NCI-H146 treated with DMSO at 0.1 percent for 48 hours (cell line): ENCODE results near the gene IMPDH1.

ENCODE experiments used
- DNase-seq: peaks from one replicate; lab custom pipeline; 2025; ENCODE audit not compliant: unreplicated experiment; lab: John Stamatoyannopoulos, UW

The IMPDH1 gene

DNA sequence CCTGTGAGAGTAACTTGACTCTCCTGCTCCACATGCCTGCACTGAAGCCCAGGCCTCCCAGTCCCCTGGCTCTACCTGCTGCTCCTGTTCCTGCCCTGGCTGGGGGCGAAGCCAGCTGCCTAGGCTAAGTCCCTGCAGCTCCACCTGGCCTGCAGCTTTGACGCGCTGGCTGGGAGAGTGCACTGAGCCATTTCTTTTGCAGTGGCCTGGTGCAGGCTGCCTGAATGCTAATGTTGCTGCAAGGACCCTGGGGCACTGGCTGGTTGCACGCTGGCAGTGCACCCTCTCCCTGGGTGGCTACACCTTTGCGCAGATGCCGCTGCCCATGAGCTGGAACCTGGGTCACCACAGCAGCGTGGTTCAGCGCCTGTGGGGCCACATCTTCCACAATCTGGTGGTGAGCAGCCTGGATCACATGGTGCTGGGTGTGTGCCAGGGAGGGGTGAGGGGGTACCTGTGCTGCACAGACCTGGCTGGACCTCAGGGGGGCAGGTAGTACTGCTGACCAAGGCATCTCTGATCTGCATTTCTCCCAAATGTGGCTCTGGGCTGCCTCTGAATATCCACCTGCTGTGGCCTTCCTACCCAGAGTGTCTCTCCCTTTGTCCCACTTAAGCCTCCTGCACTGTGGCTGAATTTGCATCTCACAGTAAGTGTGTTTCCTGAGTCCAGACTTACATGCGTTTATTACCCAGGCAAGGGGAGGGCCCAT is 20.0 kb downstream of the IMPDH1 start:
- DNase-seq = no peak

DNA sequence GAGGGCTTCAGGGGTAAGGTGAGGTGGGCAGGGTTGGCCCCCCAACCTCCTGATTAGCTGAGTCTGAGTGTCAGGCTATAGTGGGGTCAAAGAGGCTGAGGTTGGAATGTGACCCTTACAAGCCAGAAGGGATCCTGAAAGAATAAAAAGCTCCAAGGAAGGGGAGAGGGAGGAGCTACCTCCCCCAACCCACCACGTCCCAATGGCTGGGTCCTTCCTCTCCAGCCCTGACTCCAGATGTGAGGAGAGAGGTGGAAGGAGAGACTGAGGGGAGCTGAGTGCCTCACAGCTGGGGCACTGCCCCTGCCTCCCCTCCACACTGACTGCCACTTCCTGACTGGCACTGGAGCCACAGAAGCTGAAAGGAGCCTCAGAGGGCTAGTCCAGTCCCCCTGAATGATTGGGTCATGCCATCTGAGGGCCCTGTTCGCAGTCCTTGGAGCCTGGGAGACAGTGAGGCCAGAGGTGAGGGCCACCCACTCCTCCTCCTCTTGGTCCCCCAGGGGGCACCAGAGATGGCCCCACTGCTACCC is 20.6 kb downstream of the IMPDH1 start:
- DNase-seq = no peak

DNA sequence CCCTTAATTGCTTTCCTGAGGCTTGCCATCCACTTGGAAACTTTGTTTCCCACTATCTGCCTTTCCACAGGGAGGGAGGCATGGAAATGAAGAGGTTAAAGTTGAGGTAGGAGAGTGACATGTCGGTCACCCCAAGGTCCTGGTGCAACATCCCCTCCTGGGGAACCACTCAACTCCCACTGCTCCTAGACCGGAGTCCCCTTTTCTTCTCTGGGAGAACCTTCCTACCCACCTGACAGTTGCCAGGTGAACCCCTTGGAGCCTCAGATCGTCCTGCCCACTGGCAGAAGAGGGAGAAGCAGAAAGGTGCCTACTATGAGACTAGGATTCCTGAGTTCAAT is 21.7 kb downstream of the IMPDH1 start:
- no peak for DNase-seq

DNA sequence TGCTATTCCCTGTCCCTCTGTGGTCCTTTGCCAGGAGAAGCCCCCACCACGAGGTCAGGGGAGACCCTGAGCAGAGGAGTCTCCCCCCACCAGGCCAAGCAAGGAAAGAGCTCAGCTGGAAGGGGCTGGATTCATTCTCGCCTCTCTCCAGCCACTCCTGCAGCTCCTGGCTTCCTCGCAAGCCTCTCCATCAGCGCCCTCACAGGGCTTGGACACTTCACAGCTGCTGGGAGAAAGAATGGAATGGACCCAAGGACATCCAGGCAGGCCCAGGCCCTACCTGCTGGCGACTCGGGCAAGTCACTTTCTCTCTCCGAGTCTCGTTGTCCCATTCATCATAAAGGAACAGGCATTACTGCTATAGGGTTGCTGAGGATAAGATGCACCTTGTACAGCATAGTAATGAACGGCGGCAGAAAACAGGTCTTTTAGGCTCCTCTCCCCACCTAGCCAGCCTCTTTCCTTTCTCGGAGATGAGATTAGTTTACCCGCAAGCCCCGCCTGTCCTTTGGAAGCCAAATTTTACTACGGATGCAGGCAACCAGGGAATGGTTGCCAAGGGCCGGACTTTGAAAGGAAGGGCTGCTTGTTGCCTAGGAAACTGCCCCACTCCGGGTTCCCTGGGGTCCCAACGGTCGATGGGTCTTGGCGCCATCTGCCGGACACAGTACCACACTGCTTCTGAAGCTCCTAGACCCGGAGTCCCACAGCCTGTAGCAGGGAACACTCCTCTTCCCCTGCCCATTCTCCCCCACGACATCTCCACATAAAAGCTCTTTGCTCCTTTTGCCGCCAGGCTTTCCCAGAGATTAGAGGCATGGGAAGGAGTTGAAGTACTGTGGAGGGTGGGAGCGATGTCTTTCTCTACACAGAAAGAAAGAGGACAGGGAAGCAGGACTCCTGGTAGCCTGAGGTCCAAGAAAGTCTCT is 22.3 kb downstream of the IMPDH1 start:
- peak; percentile 50 for DNase-seq

DNA sequence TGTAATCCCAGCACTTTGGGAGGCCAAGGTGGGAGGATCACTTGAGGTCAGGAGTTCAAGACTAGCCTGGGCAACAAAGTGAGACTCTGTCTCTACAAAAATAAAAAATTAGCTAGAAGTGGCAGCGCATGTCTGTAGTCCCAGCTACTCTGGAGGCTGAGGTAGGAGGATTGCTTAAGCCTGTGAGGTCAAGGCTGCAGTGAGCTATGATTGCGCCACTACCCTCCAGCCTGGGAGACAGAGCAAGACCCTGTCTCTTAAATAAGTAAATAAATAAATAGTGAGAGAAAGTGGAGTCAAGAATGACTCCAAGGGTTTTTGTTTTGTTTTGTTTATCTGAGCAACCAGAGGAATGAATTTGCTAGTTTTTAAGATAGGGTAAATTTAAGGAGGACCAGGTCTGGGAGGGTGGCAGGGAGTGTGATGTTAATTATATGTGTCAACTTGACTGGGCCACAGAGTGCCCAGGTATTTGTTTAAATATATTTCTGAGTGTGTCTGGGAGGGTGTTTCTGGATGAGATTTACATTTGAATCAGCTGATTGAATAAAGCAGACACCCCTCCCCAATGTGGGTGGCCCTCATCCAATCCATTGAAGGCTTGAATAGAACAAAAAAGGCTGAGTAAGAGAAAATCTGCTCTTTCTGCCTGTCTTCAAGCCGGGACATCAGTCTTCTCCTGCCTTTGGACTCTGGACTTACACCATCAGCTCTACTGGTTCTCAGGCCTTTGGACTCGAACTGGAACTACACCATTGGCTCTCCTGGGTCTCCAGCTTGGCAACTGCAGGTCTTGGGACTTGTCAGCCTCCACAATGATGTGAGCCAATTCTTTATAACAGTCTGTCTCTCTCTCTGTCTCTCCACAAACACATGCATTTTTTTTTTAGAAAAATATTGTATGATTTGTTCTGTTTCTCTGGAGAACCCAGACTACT is 23.5 kb downstream of the IMPDH1 start:
- no peak for DNase-seq

DNA sequence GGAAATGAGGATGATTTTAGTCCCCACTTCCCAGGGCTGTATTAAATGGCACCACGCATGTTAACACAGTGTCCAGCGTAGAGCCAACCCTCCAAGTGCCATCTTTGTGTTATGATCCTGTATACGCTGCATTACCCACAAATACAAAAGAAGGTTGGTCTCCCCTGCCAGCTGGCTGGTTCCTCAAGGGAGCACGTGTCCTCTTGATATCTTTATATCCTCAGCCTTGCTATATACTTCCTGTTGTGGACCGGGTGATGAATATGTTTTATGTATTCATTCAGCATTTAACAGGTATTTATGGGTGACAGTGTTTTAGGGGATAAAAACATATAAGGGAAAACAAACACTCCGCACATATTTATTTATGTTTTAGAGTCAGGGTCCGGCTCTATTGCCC is 25.1 kb downstream of the IMPDH1 start:
- no peak for DNase-seq

DNA sequence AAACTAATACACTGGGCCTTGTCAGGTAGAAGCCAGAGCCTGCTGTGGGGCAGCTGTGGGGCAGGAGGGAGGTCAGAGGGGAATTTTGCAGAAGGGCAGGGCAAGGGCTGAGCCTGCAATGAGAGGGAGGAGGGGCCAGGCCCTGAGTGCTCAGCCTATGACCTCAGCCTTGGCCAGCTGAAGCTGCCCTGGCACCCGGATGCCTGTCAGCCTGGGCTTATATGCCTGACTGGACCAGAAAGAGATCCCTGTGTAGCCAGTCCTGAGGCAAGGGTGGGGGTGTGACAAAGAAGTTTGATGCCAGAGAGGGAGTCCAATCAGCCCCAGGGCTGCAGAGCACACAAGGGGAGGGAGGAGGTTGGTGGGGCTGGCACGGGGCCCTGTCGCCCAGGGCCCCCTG is 26.0 kb downstream of the IMPDH1 start:
- DNase-seq = no peak

DNA sequence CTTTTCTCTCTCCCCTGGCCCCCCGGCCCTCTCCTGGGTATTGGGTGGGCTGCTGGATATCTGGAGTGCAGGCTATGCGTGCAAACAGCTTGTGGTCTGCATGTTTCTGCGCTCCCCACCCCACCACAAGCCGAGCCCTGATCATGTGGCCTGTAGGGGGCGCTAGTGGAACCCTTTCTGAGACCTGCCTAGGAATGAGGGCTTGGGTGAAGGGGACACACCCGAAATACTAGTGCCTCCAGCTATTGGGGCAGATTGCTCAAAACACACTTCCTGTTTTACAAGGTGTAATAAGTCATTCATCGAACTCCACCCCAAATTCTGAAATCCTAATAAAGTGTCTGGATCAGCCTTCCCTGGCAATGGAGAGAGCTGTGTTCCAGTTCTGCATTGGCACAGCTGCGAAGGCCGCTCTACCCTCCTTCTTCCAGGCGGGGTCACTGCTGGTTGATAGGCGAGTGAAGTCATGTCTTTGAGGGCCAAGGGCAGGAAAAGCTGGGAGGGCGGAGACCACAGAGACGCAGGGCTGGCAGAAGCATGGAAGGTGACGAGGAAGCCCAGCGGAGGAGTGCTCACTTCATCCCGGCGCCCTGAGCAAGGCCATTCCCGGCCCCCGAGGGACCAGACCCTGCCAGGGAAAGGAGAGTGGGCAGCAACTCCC is 28.5 kb downstream of the IMPDH1 start:
- DNase-seq = no peak

DNA sequence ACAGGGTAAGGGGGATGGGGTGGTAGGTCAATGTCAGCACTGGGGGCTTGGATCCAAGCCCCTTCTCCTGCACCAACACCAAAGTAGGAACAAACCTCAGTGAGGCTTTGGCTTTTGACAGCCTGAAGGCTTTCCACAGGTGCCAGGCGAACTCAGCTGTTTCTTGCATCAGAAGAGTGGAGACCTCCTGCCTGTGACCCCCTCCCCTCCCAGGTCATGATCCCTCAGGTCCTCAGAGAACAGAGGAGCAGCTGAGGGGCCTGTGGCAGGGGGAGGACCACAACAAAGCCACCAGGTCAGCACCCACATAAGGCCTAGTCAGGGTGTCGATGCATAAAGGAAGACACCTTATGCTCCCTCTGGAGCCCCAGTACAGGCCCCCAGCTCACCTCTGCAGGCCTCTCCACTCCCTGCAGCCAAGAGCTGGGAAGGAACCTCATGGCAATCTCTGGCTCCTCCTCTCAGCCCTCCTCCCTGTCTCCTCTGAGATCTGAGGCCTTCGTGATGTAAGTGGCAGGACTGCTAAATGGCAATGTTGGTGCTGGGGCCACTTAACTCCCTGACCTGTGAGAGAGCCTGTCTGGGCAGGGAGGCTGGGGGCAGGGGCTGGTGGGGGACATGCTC is 29.2 kb downstream of the IMPDH1 start:
- no peak for DNase-seq

DNA sequence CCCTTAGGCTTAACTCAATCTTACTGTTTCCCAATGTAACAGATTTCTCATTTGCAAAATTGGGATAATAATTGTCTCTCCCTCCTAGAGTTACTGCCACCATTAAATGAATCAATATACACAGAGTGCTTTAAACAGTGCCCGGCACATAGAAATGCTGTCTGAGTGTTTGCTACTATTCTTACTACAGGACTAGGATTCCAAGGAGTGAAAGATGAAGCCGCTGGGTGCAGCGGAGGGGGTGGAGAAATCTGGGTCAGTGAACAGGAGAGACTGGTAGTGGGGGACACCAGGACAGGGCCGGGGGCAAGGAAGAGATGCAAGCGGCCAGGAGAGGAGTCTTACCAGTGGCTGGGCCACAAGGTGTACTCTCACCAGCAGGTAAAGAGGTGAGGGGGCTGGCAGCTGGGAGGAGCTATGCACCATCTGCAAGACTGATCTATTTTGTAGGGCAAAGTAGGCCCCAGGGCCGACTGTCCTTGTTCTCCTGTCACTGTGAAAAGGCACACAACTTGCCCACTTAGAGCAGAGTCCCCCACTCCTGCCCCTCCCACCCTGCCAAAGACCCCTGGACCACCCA is 29.8 kb downstream of the IMPDH1 start:
- DNase-seq = no peak

DNA sequence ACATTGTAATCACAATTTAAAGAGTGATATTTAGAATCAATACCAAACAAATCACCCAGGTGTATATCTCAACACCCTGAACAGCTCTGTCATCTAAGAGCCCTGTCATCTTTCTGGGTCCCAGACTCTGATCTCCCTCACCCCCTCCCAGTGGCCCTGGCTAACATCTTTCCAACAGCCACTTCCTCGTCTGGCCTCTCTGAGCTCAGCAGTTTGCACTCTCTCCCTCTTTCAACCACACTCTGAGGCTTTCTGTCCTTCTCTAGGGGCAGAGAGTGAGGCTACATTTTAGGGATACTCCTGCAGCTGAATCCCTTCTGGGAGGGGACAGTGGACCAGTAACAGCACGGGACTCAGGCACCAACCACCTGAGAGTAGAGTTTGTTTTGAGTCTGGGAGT is 31.1 kb downstream of the IMPDH1 start:
- DNase-seq = no peak

DNA sequence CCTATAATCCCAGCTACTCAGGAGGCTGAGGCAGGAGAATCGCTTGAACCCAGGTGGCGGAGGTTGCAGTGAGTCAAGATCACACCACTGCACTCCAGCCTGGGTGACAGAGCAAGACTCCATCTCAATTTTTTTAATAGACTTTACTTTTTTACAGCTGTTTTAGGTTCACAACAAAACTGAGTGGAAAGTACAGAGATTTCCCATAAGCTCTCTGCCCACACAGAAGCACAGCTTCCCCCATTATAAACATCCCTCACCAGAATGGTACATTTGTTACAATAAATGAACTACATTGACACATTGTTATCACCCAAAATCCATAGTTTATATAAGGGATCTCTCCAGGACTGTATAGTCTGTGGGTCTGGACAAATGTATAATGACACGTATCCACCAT is 33.7 kb downstream of the IMPDH1 start:
- no peak for DNase-seq

DNA sequence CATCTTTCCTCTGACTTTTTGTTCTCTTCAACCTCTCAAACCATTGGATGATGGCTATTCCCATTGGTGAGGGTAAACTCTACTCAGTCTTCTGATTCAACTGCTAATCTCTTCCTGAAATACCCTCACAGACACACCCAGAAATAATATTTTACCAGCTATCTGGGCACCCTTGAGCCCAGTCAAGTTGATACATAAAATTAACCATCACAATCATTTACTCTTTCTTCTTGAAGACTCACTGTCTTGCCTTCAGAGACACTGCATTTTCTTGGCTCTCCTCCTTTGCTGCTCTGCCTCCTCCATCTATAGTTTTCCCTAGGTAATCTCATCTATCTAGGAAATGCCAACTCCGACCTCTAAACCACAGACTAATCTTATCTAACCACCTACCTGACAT is 35.7 kb downstream of the IMPDH1 start:
- DNase-seq = no peak

DNA sequence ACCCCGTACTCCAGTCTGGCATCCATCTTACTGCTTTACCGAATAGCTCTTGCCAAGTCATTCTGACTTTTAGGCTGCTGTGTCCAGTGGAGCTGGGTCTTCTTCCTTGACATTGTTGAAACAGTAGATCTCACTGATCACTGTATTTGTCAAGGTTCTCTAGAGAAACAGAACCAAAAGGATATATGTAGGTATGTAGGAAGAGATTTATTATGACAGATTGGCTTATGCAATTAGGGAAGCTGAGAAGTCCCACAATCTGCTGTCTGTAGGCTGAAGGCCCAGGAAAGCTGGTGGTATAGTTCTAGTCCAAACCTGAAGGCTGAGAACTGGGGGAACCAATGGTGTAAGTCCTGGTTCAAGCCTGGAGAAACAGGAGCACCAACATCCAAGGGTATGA is 36.2 kb downstream of the IMPDH1 start:
- DNase-seq = no peak

DNA sequence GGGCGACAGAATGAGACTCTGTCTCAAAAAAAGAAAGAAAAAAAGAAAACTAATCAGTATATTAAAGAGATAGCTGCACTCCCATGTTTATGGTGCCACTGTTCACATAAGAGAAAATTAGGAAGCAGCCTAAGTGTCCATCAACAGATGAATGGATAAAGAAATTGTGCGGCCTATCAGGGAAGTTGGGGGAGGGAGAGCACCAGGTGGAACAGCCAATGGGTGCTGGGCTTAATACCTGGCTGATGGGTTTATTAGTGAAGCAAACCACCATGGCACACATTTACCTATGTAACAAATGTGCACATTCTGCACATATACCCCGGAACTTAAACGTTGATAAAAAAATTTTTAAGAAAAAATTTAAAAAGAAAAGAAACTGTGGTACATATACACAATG is 39.3 kb downstream of the IMPDH1 start:
- DNase-seq = no peak

DNA sequence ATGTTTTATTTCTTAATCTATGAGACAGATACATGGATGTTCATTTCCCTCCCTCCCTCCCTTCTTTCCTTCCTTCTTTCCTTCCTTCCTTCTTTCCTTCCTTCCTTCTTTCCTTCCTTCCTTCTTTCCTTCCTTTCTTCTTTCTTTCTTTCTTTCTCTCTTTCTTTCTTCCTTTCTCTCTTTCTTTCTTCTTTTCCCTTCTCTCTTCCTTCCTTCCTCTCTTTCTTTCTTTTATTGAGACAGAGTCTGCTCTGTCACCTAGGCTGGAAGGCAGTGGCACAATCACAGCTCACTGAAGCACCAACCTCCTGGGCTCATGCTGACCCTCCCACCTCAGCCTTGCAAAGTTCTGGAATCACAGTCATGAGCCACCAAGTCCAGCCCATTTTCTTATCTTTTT is 42.8 kb downstream of the IMPDH1 start:
- DNase-seq = no peak

DNA sequence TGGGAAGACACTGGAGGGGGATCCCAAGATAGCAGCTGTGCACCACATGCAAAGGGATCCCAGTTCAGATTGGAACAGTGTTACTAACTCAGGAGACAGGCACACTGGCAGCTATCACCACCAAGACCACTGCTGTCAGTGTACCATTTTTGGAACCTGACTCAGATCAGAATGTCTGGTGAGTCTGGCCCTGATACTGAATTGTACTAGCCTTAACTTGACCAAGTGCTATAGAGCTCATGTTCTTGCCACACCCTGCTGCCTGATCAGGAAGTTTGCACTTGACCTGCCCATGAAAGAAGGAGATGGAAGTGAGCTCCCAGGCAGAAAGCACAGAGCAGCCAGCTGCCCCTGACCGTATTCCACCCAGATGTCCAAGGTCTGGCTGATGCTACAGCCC is 43.5 kb downstream of the IMPDH1 start:
- no peak for DNase-seq

DNA sequence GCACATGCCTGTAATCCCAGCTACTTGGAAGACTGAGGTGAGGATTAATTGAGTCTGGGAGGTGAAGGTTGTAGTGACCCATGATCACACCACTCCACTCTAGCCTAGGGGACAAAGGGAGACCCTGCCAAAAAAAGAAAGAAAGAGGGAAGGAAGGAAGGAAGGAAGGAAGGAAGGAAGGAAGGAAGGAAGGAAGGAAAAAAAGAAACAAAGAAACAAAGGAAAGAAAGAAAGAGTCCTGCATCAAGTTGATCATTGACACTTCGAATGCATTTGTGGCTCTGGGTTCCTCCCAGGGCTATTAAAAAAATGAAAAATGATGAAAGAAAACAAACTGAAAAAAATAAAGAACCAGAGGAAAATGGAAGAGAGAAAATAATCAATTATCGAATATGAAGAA is 44.4 kb downstream of the IMPDH1 start:
- no peak for DNase-seq

DNA sequence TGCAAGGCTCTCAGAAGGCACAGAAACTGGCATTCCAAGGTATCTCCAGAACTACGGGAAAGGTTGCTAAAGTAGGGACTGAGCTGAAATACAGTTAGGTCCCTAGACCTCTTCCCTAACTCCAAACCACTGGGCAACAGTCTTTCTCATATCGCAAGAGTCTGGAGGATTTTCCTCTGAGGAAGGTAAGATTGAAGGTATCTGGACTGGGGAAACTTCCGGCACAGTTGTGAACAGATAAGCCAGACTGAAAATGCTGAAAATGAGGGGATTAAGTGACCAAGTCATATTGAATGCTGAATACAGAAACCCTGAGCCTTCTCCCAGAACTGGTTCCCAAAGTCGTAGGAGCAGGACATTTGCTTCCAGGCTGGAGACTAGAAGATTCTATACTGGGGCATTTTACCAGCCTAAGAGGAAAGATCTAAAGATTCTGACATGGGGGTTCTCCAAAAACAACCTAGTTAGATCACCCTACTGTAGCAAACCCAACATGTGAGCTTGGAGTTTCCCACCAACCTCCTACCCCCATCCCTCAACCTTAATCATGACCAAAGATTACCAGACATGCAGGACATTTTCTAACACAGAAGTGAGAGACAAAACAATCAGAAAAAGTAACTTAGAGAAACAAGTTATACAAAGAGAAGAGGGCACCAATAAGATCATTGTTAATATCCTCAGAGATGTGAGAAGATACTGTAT is 45.5 kb downstream of the IMPDH1 start:
- DNase-seq = no peak
